HUES64 (cell line): ENCODE results near the gene ST8SIA1.

Experiments
- H3K27ac ChIP-seq: 2 replicates; pipeline ENCODE4 v1.7.0; 2013; ENCODE audit warnings: low read depth, low read length, inconsistent platforms
- H3K27me3 ChIP-seq: 2 replicates; pipeline ENCODE4 v1.6.1; 2013; ENCODE audit warnings: mild to moderate bottlenecking, low read length; ENCODE audit not compliant: insufficient read depth
- H3K36me3 ChIP-seq: 2 replicates; pipeline ENCODE4 v1.6.1; 2013; ENCODE audit warnings: mild to moderate bottlenecking, low read length; ENCODE audit not compliant: insufficient read depth
- H3K4me1 ChIP-seq: 2 replicates; pipeline ENCODE4 v1.6.1; 2013; ENCODE audit warnings: mild to moderate bottlenecking, low read length, moderate library complexity; ENCODE audit not compliant: insufficient read depth
- H3K4me3 ChIP-seq: 2 replicates; pipeline ENCODE4 v1.5.1; 2013; ENCODE audit warnings: mild to moderate bottlenecking, low read length, moderate library complexity
- H3K9ac ChIP-seq: 2 replicates; pipeline ENCODE4 v1.6.1; 2013; ENCODE audit warnings: mild to moderate bottlenecking, low read depth, low read length
- H3K9me3 ChIP-seq: 2 replicates; pipeline ENCODE4 v1.6.1; 2013; ENCODE audit warnings: low read depth, low read length; ENCODE audit not compliant: insufficient read depth
- WGBS: fragments of 150-250, 120-280 bp; methylation state at CpG from one replicate; pipeline ENCODE4 v1.1.7; 2013; ENCODE audit warnings: missing lambda C conversion rate; 5-methylcytosine and 5-hydroxymethylcytosine counted together

Gene ST8SIA1

GRCh38 chr12:22325218-22325617 is 9.3 kb downstream of the ST8SIA1 start:
- peaks cover 12% of the 10 kb centered on the region for H3K4me1 ChIP-seq
- 93% methylated on average over 4 of the region's 4 CpGs for WGBS
- H3K9ac ChIP-seq, result no peak overlapping the region
- no peak overlapping the region for H3K27ac ChIP-seq
- H3K9me3 ChIP-seq, result no peaks in the 10 kb centered on the region
- H3K36me3 ChIP-seq, result no peaks in the 10 kb centered on the region
- no peaks in the 10 kb centered on the region for H3K27me3 ChIP-seq
- no peak overlapping the region for H3K4me3 ChIP-seq

GRCh38 chr12:22322091-22322490 is 12.4 kb downstream of the ST8SIA1 start:
- peaks cover 12% of the 10 kb centered on the region for H3K4me1 ChIP-seq
- H3K4me3 ChIP-seq, result no peak overlapping the region
- no peaks in the 10 kb centered on the region for H3K9me3 ChIP-seq
- no peaks in the 10 kb centered on the region for H3K36me3 ChIP-seq
- 94% methylated on average over 6 of the region's 6 CpGs for WGBS
- H3K27me3 ChIP-seq, result no peaks in the 10 kb centered on the region
- H3K9ac ChIP-seq, result no peak overlapping the region
- H3K27ac ChIP-seq, result no peak overlapping the region

- Histone ChIP-seq H3K9me3 (no peaks in the 10 kb centered on the region), H3K36me3 (no peaks in the 10 kb centered on the region), H3K27me3 (no peaks in the 10 kb centered on the region), H3K4me3 (no peak overlapping the region), H3K4me1 (peaks cover 12% of the 10 kb centered on the region), H3K27ac (no peak overlapping the region), H3K9ac (no peak overlapping the region)
- 82% methylated on average over 2 of the region's 2 CpGs for WGBS
These were observed 12.9 kb downstream of the ST8SIA1 start for GRCh38 chr12:22321638-22322037.

- Histone ChIP-seq H3K27ac (no peak overlapping the region), H3K9ac (no peak overlapping the region), H3K4me3 (no peak overlapping the region), H3K9me3 (no peaks in the 10 kb centered on the region), H3K36me3 (no peaks in the 10 kb centered on the region), H3K4me1 (peaks cover 12% of the 10 kb centered on the region), H3K27me3 (no peaks in the 10 kb centered on the region)
- 83% methylated on average over 9 of the region's 11 CpGs for WGBS
These were observed 13.4 kb downstream of the ST8SIA1 start for GRCh38 chr12:22321018-22321605.

GRCh38 chr12:22318108-22318737 is 16.3 kb downstream of the ST8SIA1 start:
- Histone ChIP-seq H3K9ac (no peak overlapping the region), H3K27ac (no peak overlapping the region), H3K9me3 (no peaks in the 10 kb centered on the region), H3K4me3 (no peak overlapping the region), H3K36me3 (no peaks in the 10 kb centered on the region), H3K27me3 (no peaks in the 10 kb centered on the region), H3K4me1 (peaks cover 12% of the 10 kb centered on the region)
- 92% methylated on average over 3 of the region's 4 CpGs for WGBS

- Histone ChIP-seq H3K27ac (no peak overlapping the region), H3K9ac (no peak overlapping the region), H3K9me3 (no peaks in the 10 kb centered on the region), H3K36me3 (no peaks in the 10 kb centered on the region), H3K27me3 (no peaks in the 10 kb centered on the region), H3K4me1 (no peaks in the 10 kb centered on the region), H3K4me3 (no peak overlapping the region)
- WGBS, result 93% methylated on average over 2 of the region's 2 CpGs
These were observed 20.6 kb downstream of the ST8SIA1 start for GRCh38 chr12:22313963-22314330.

GRCh38 chr12:22313286-22313962 is 21.1 kb downstream of the ST8SIA1 start:
- no peak overlapping the region for H3K27ac ChIP-seq
- H3K36me3 ChIP-seq, result no peaks in the 10 kb centered on the region
- H3K27me3 ChIP-seq, result no peaks in the 10 kb centered on the region
- no peaks in the 10 kb centered on the region for H3K4me1 ChIP-seq
- no peak overlapping the region for H3K9ac ChIP-seq
- no peak overlapping the region for H3K4me3 ChIP-seq
- 96% methylated on average over 3 of the region's 4 CpGs for WGBS
- no peaks in the 10 kb centered on the region for H3K9me3 ChIP-seq

- WGBS, result 89% methylated on average over 3 of the region's 5 CpGs
- no peak overlapping the region for H3K27ac ChIP-seq
These were observed 22.2 kb downstream of the ST8SIA1 start for GRCh38 chr12:22312336-22312735.

GRCh38 chr12:22310709-22311108 is 23.8 kb downstream of the ST8SIA1 start:
- 89% methylated on average over 2 of the region's 2 CpGs for WGBS
- H3K4me1 ChIP-seq, result no peaks in the 10 kb centered on the region
- no peaks in the 10 kb centered on the region for H3K36me3 ChIP-seq
- H3K9ac ChIP-seq, result no peak overlapping the region
- no peaks in the 10 kb centered on the region for H3K9me3 ChIP-seq
- no peaks in the 10 kb centered on the region for H3K27me3 ChIP-seq
- H3K27ac ChIP-seq, result no peak overlapping the region
- H3K4me3 ChIP-seq, result no peak overlapping the region

More at GRCh38 chr12:22312336-22312735, 22.2 kb downstream of the ST8SIA1 start:
- Histone ChIP-seq H3K4me1 (no peaks in the 10 kb centered on the region), H3K4me3 (no peak overlapping the region), H3K9ac (no peak overlapping the region), H3K27me3 (no peaks in the 10 kb centered on the region), H3K9me3 (no peaks in the 10 kb centered on the region), H3K36me3 (no peaks in the 10 kb centered on the region)

- Histone ChIP-seq H3K27ac (no peak overlapping the region), H3K27me3 (no peaks in the 10 kb centered on the region), H3K9ac (no peak overlapping the region), H3K9me3 (no peaks in the 10 kb centered on the region), H3K4me3 (no peak overlapping the region), H3K36me3 (no peaks in the 10 kb centered on the region), H3K4me1 (no peaks in the 10 kb centered on the region)
- WGBS, result 94% methylated on average over 2 of the region's 2 CpGs
These were observed 24.2 kb downstream of the ST8SIA1 start for GRCh38 chr12:22310275-22310674.

- Histone ChIP-seq H3K27me3 (no peaks in the 10 kb centered on the region), H3K27ac (no peak overlapping the region), H3K9ac (no peak overlapping the region), H3K9me3 (0 out of 2 replicates have a peak, but pooled peaks cover 3% of the 10 kb centered on the region), H3K4me3 (no peak overlapping the region), H3K4me1 (no peaks in the 10 kb centered on the region), H3K36me3 (no peaks in the 10 kb centered on the region)
- 88% methylated on average over 2 of the region's 2 CpGs for WGBS
These were observed 26.7 kb downstream of the ST8SIA1 start for GRCh38 chr12:22307811-22308210.
